GM18505 (cell line): ENCODE results near the gene ELMOD3.
A peak's percentile ranks its signal among the peaks of the same experiment; 100 is the strongest.
"Not testable (repeated sequence)": the region's sequence is repeated elsewhere in the genome, so short reads cannot be mapped to it uniquely, and the experiment has no call there.

ENCODE experiments used
- ATAC-seq: cut with Tn5 transposase; IDR thresholded peaks from one replicate; pipeline ENCODE4 v1.9.1; 2021; ENCODE audit not compliant: unreplicated experiment
- POLR2A ChIP-seq: IDR thresholded peaks from 4 replicates; pipeline ENCODE4 v1.6.1; 2011; ENCODE audit warnings: borderline replicate concordance; ENCODE audit not compliant: insufficient read depth, insufficient read length; ENCODE audit errors: extremely low read depth

Gene ELMOD3

GRCh38 chr2:85354286-85355072 is at the start of gene ELMOD3, which contains the start of gene RETSAT:
Gene ELMOD3, plus strand, starts transcription at chr2:85354769. Its CDS starts 2,430 bp downstream, at chr2:85357199.
Gene RETSAT, minus strand, starts transcription at chr2:85354528. Its CDS starts 21 bp downstream, at chr2:85354507.
- TF ChIP-seq POLR2A: peak; percentile 99
- ATAC-seq: peak; percentile 96

GRCh38 chr2:85307527-85307897 is 47.1 kb upstream of the ELMOD3 start:
- no peak for ATAC-seq
- TF ChIP-seq POLR2A: no peak

GRCh38 chr2:85308201-85308600 is 46.4 kb upstream of the ELMOD3 start:
- no peak for ATAC-seq
- no peak for TF ChIP-seq POLR2A

- no peak for TF ChIP-seq POLR2A
- ATAC-seq: no peak
Measured at GRCh38 chr2:85308896-85309555, 45.5 kb upstream of the ELMOD3 start.

GRCh38 chr2:85309699-85310321 is 44.8 kb upstream of the ELMOD3 start:
- TF ChIP-seq POLR2A: no peak
- ATAC-seq: no peak

GRCh38 chr2:85310330-85310729 is 44.2 kb upstream of the ELMOD3 start:
- ATAC-seq: no peak
- no peak for TF ChIP-seq POLR2A

- no peak for TF ChIP-seq POLR2A
- no peak for ATAC-seq
Measured at GRCh38 chr2:85312404-85312803, 42.2 kb upstream of the ELMOD3 start.

- TF ChIP-seq POLR2A: no peak
- ATAC-seq: no peak
Measured at GRCh38 chr2:85314884-85315242, 39.7 kb upstream of the ELMOD3 start.

- ATAC-seq: not testable (repeated sequence)
Measured at GRCh38 chr2:85315921-85316320, 38.6 kb upstream of the ELMOD3 start.

GRCh38 chr2:85318222-85319074 is 36.1 kb upstream of the ELMOD3 start:
- ATAC-seq: no peak
- no peak for TF ChIP-seq POLR2A

GRCh38 chr2:85319796-85320195 is 34.8 kb upstream of the ELMOD3 start:
- TF ChIP-seq POLR2A: no peak
- ATAC-seq: no peak

GRCh38 chr2:85323351-85323987 is 31.1 kb upstream of the ELMOD3 start:
- no peak for ATAC-seq
- TF ChIP-seq POLR2A: no peak

GRCh38 chr2:85323988-85324367 is 30.6 kb upstream of the ELMOD3 start:
- not testable (repeated sequence) for ATAC-seq
